Measurements from ENCODE around the gene ZC3H12D.

- no peak for TF ChIP-seq POLR2A (IDR thresholded peaks at IDR 0.05)
- TF ChIP-seq CTCF (IDR thresholded peaks at IDR 0.05), result no peak
Measured at GRCh38 chr6:149449831-149450678, 34.8 kb downstream of the ZC3H12D start.

Measured in heart left ventricle (tissue), 13 donors.